GM21786 (cell line): Measurements from ENCODE around the gene WDFY4.

Source experiments
- ATAC-seq: cut with Tn5 transposase; IDR thresholded peaks from one replicate; pipeline ENCODE4 v1.9.1; 2021; ENCODE audit not compliant: unreplicated experiment

Gene WDFY4

GRCh38 chr10:48691812-48692528, 7.3 kb downstream of the WDFY4 start:
- no peak for ATAC-seq

DNA sequence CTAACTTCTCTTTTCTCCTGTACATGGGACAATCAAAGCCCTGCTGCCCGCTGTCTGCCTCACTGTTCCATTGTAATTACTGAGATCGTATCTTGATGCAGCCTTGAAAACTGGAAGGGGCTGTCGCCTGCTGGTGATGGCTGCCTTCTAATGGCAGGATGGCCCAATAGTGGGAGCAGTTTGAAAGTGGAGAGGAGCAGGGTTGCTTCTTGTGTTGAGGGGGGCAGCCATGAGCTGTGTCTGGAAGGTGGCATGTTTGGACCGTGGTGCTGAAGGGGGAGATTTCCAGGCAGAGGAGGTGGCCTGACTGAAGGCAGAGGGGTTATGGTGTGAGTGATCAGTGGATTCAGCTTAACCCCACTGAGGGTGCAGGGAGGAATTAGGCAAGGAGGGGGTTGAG, 8.1 kb downstream of the WDFY4 start:
- ATAC-seq = no peak

- no peak for ATAC-seq
Measured at GRCh38 chr10:48693206-48693605, 8.5 kb downstream of the WDFY4 start.

DNA sequence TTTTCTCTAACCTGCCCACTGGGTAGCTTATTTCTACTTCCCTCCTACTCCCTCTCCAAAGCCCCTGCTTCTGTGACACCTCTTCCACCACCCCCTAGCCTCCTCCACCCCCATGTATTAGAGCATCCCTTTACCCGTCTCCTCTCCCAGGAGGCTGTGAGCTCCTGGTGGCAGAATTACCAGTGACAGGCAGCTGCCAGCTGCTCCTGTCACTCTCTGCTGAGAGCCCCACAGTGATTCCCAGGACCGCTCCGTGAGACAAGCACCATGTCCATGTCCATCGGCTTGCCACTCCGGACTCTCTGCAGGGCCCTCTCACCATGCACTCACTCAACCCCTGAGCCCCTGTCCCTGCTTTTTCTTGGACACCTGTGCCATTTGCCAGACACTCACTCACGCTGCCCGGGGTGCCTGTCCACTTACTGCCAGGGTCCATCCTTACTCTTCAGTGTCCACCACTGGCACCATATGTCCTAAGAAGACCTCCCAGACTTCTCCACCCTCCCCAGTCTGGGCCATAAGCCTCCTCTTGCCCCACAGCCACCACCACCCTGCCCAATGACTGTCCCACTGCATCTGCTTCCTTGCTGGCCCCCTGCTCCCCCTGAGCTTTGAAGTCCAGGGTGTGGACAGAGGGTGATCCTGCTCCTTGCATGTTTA, 9.8 kb downstream of the WDFY4 start:
- no peak for ATAC-seq

DNA sequence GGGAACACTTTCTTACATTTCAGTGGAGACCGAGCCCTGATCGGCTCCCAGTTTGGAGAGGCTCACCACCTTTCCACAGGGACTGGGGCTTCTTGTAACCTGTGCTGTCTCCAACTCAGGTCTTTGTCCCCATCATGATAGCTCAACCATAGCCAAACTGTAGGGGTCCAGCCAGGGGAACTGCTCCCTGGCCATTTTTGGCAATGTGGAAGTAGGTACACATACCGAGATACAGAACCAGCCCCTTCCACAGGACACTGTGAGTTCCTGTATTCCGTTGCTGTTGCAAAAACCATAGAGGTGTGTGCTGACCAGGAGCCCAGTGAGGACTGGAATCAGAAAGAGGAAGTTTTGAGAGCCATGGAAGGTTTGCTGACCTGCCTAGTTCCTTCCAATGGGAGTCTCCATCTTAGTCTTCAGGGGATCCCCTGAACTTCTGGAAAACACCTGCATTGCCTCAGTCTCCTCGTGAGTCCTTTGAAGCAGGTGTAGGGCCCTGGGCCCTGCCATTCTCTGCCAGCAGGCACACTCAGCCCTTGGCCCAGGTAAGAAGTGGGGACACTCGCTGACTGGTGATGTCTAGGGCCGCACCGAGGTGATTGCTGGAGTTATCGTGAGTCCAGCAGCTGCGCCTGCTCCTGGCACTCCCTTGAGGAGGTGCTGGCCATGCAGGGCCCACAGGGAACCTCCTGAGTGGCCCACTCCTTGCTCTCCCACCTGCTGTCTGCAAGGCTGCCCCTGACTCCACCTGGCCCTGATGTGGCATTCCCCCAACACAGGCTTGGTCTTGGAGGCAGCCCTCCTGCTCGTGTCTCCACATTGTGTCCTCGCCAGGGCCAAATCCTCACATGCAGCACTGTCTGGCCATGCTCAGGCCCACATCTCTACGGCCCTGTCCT, 11.2 kb downstream of the WDFY4 start:
- ATAC-seq = no peak

DNA sequence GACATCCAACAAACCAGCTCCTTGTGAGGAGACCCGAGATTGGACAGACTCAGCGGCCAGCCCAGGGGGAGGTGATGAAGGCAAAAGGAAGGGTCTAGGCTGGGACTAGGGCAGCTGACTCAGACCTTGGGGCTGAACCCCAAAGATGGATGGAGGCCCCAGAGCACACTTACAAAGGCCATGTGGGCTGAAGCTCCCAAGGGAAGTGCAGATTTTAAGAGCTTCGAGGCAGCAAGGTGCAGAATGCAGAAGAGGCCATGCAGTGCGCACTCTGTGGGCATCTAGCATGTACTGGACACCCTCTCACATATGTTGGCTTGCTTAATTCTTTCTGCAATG, 11.8 kb downstream of the WDFY4 start:
- ATAC-seq = no peak

- ATAC-seq = no peak
Measured at GRCh38 chr10:48697091-48697490, 12.4 kb downstream of the WDFY4 start.

DNA sequence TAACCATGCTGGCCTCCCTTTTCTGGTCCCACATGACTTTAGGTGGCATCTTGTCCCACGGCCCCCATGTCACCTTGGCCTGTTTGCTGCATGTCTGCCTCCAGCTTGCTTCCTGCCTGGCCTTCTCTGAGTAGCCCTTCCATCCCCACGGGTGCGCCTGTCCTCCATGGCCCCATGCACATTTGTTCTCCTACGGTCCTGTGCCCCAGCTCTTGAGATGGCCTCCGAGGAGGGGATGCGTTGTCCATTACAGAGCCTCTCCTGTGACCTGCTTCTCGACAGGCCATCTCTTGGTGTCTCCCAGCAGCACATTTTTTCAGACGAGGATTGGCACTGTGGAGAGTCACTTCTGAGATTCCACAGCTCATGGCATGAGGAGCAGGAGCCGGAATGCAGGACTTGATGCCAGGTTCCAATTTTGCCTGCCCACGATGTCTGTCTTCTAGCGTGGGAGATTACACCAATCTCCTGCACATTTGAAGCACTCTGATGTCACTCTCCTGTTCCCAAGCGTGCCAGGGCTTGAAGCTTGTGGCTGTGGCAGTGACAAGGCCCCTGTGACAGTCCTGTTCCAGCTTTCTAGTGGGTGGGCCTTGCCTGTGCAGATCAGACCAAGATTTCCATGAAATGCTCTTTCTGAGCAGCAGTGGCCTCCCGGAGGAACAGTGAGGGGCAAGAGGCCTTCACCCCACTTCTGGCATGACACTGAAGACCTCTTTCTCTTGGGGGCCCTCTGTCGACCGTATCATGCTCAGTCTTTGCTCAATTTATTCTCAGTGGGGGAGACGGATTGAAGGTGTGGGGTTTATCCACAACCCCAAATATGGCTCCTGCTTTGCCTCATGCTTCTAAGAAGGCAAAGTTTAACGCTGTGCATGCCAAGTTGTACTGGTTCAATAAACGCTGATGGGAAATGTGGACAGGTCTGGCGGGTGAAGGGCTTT, 13.4 kb downstream of the WDFY4 start:
- no peak for ATAC-seq

DNA sequence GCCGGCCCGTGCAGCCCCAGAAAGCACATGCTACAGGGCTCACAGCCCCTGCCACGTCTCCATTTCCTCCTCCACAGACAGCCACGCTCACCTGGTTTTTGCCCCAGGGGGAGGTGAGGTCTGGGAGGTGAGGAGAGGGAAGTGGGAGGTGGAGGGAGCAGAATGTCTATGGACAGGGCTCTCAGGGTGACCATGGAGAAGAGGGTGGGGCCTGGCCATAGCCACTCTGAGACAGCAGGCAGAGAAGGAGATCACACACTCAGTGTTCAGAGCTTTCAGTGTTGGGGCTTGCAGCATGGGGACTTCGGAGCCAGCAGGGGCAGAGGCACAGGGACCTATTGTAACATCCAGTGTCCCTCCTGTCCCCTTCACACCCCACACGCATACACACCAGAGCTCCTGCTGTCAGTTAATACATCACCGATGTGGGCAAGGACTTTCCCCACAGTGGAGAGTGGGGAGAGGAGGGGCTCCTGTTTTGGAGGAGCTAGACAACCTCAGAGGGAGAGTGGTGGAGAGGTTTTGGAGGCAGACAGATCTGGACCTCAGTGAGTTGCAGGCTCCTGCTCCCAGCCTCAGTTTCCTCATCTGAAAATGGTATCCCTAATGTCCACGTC, 14.4 kb downstream of the WDFY4 start:
- ATAC-seq = peak; percentile 57

- ATAC-seq = no peak
Measured at GRCh38 chr10:48700071-48700470, 15.4 kb downstream of the WDFY4 start.

- no peak for ATAC-seq
Measured at GRCh38 chr10:48700493-48700892, 15.8 kb downstream of the WDFY4 start.

DNA sequence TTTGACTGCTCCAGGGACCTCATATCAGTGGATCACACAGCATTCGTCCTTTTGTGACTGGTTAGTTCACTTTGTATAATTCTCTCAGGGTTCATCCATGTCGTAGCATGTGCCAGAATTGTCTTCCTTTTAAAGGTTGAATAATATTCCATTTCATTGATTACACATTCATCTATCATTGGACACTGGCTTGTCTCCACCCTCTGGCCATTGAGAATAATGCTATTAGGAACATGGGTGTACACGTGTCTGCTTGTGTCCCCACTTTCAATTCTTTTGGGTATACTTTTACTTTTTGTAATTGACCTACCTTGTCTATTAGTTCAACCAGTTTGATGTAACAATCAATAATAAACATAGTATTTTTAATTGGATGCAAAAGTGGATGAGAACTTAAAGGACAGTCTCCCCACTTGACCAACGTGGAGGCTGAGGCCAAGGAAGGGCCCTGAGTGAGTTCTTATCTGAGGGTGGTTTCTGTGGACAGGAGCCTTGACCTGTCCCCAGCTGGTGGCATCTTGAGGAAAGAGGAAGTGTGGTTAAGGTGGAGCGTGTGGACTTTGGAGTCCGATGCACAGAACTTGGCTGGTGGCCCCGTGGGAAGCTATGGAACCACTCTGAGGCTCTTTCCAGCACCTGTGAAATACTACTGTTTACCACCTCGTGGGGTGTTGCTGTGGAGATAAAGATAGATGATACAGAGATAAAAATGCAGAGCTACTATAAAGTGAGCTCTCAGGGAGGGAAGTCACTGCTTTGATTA, 16.6 kb downstream of the WDFY4 start:
- no peak for ATAC-seq

DNA sequence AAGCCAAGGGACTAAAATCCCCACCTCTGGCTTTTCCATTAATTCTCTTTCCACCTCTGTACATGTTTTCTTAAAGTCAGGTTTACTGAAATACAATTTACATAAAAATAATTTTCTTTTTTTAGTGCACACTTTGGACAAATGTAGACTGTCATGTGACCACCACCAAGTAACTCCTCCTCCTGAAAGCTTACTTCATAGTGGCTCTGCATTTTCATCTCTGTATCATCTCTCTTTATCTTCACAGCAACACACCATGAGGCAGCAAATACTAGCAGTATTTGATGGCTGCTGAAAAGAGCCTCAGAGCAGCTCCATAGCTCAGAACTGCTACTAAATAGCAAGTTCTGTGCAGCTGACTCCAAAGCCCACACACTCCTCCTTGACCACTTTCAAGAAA, 17.3 kb downstream of the WDFY4 start:
- ATAC-seq = no peak

- ATAC-seq = no peak
Measured at GRCh38 chr10:48703531-48704122, 19.0 kb downstream of the WDFY4 start.

- ATAC-seq = no peak
Measured at GRCh38 chr10:48704156-48704555, 19.5 kb downstream of the WDFY4 start.

DNA sequence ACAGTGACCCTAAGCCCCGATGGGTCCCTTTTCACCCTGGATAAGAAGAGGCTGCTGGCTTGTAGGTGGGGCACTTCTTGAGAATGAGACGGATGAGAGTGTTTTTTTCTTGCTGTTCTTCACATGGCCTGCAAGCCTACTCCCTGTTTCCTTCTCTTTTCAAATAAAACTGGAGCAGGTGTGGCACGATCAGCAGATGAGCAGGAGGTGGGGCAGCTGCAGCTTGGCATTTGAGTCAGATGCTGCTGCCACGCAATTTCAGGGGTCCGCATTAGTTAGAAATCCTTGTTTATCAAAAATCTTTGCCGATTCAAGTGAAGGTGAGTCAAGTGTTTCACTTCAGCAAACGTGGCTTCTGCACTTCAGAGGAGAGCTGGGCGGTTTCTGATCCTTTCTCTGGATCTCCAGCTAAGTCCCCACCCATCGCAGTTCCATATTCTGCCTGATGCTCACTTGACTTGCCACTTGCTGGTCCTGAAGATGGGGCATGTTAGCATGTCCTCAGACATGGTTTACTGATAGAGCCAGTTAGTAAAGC, 20.8 kb downstream of the WDFY4 start:
- ATAC-seq = no peak

- no peak for ATAC-seq
Measured at GRCh38 chr10:48707472-48707871, 22.8 kb downstream of the WDFY4 start.

DNA sequence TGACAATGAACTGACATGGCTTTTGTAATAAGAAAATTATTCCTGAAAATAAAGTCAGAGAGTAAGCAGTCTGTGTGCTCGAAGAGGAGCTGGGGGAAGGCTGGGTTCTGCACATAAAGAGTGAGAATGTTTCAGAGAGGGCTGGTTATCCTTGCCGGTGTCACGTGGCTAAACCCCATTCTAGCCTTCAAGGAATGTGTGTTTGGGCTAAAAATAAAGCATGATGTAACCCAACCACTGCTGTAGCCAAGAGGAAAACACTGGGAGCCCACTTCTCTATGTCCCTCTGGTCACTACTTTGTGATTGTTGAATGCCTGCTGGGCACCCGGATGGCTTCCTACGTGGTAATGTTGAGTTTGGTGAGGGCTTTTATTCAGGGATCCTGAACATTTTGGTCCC, 23.5 kb downstream of the WDFY4 start:
- no peak for ATAC-seq

- ATAC-seq = no peak
Measured at GRCh38 chr10:48710647-48711275, 26.1 kb downstream of the WDFY4 start.
